Breast epithelium (tissue), 3 donors: Measurements from ENCODE around the gene MGME1.

Experiments used
- POLR2A ChIP-seq: fragments of 450-650 bp; IDR thresholded peaks from one replicate; pipeline ENCODE4 v1.6.1; 2016; ENCODE audit warnings: antibody characterized with exemption, mild to moderate bottlenecking, moderate library complexity
- POLR2AphosphoS5 ChIP-seq, 3 donors: sonication (generic); formaldehyde crosslinking; IDR thresholded peaks; one replicate each; pipeline ENCODE4 v1.6.1; 2017; ENCODE audit warnings: antibody characterized with exemption in 3 of 3
- TF ChIP-seq, protein P1 (sequence below), 3 donors: fragments of 450-650 bp; IDR thresholded peaks; one replicate each; pipeline ENCODE4 v1.5.1; 2016 to 2017; ENCODE audit warnings: antibody characterized with exemption in 3 of 3, mild to moderate bottlenecking in 3 of 3, moderate library complexity in 3 of 3

GRCh38 chr20:17992847-17993513 is 24.2 kb downstream of the MGME1 start:
- TF ChIP-seq, protein P1, sequence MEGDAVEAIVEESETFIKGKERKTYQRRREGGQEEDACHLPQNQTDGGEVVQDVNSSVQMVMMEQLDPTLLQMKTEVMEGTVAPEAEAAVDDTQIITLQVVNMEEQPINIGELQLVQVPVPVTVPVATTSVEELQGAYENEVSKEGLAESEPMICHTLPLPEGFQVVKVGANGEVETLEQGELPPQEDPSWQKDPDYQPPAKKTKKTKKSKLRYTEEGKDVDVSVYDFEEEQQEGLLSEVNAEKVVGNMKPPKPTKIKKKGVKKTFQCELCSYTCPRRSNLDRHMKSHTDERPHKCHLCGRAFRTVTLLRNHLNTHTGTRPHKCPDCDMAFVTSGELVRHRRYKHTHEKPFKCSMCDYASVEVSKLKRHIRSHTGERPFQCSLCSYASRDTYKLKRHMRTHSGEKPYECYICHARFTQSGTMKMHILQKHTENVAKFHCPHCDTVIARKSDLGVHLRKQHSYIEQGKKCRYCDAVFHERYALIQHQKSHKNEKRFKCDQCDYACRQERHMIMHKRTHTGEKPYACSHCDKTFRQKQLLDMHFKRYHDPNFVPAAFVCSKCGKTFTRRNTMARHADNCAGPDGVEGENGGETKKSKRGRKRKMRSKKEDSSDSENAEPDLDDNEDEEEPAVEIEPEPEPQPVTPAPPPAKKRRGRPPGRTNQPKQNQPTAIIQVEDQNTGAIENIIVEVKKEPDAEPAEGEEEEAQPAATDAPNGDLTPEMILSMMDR (IDR thresholded peaks at IDR 0.05) = no peak
- TF ChIP-seq POLR2AphosphoS5 (IDR thresholded peaks at IDR 0.05) = no peak
- no peak for TF ChIP-seq POLR2A
